DOHH2 (cell line): ENCODE results near the gene VPREB3.

Experiments
- H3F3A ChIP-seq: fragments of 200-600 bp; sonication (generic), shearing (Covaris generic); 2 replicates; pipeline ENCODE4 v1.6.0; 2016; ENCODE audit warnings: antibody characterized with exemption, mild to moderate bottlenecking; ENCODE audit not compliant: control insufficient read depth, insufficient read depth
- H3K27ac ChIP-seq: fragments of 200-600 bp; sonication (generic); 2 replicates; pipeline ENCODE4 v1.5.1; 2014; ENCODE audit warnings: low read depth, mild to moderate bottlenecking, low read length, moderate library complexity
- H3K27me3 ChIP-seq: fragments of 200-600 bp; sonication (generic); 2 replicates; pipeline ENCODE4 v1.6.1; 2014; ENCODE audit warnings: mild to moderate bottlenecking, low read length, mixed read lengths; ENCODE audit not compliant: control insufficient read depth
- H3K36me3 ChIP-seq: fragments of 200-600 bp; sonication (generic); 2 replicates; pipeline ENCODE4 v1.6.1; 2014; ENCODE audit warnings: mild to moderate bottlenecking, low read length, moderate library complexity, mixed read lengths; ENCODE audit not compliant: control insufficient read depth
- H3K4me1 ChIP-seq: fragments of 200-600 bp; sonication (generic); 2 replicates; pipeline ENCODE4 v1.6.1; 2014; ENCODE audit warnings: mild to moderate bottlenecking, low read length, mixed read lengths; ENCODE audit not compliant: control insufficient read depth
- H3K4me2 ChIP-seq: fragments of 200-600 bp; sonication (generic); 2 replicates; pipeline ENCODE4 v1.6.0; 2014; ENCODE audit warnings: mild to moderate bottlenecking, low read length, moderate library complexity
- H3K4me3 ChIP-seq: fragments of 200-600 bp; sonication (generic); 2 replicates; pipeline ENCODE4 v1.5.1; 2014; ENCODE audit warnings: mild to moderate bottlenecking, low read length, mixed read lengths
- H3K79me2 ChIP-seq: fragments of 200-600 bp; sonication (generic); 2 replicates; pipeline ENCODE4 v1.6.1; 2014; ENCODE audit warnings: mild to moderate bottlenecking, low read length, mixed read lengths; ENCODE audit not compliant: control insufficient read depth
- H3K9me2 ChIP-seq: fragments of 200-600 bp; sonication (generic); replicated peaks from 2 replicates; pipeline ENCODE4 v1.6.1; 2014; ENCODE audit warnings: mild to moderate bottlenecking, low read length, mixed read lengths; ENCODE audit not compliant: control insufficient read depth
- H3K9me3 ChIP-seq: fragments of 200-600 bp; sonication (generic); 2 replicates; pipeline ENCODE4 v1.6.1; 2014; ENCODE audit warnings: antibody characterized with exemption, low read length, mixed read lengths; ENCODE audit not compliant: control insufficient read depth, insufficient read depth
- H4K20me1 ChIP-seq: fragments of 200-600 bp; sonication (generic); 2 replicates; pipeline ENCODE4 v1.6.0; 2014; ENCODE audit warnings: low read depth, mild to moderate bottlenecking, antibody characterized with exemption, low read length, moderate library complexity; ENCODE audit not compliant: control insufficient read depth, insufficient read depth
- CTCF ChIP-seq: fragments of 200-600 bp; sonication (generic); IDR thresholded peaks from one replicate; pipeline ENCODE4 v1.5.1; 2014; ENCODE audit warnings: antibody characterized with exemption, mild to moderate bottlenecking, low read depth, low read length; ENCODE audit not compliant: poor library complexity, severe bottlenecking
- EZH2phosphoT487 ChIP-seq: fragments of 200-600 bp; sonication (generic); IDR thresholded peaks from 2 replicates; pipeline ENCODE4 v1.6.1; 2017; ENCODE audit warnings: borderline replicate concordance, mild to moderate bottlenecking, antibody characterized with exemption, low read length, moderate library complexity, mixed read lengths

Gene VPREB3

GRCh38 chr22:23704829-23705228 is 49.4 kb downstream of the VPREB3 start:
- Histone ChIP-seq H3K9me3 (no peaks in the 10 kb centered on the region), H3K9me2 (no peaks in the 10 kb centered on the region), H3K27me3 (no peaks in the 10 kb centered on the region), H3K4me2 (no peak overlapping the region), H3K27ac (no peak overlapping the region), H3K4me1 (no peaks in the 10 kb centered on the region), H4K20me1 (peaks cover 5% of the 10 kb centered on the region; the same call in 1 of the 2 replicates), H3K36me3 (peaks cover 99% of the 10 kb centered on the region), H3F3A (no peaks in the 10 kb centered on the region), H3K4me3 (no peak overlapping the region), H3K79me2 (peaks cover 53% of the 10 kb centered on the region)
- no peak for TF ChIP-seq EZH2phosphoT487
- TF ChIP-seq CTCF = no peak

- Histone ChIP-seq H3K4me2 (no peak overlapping the region), H3K79me2 (peaks cover 53% of the 10 kb centered on the region), H3K36me3 (peaks cover 99% of the 10 kb centered on the region)
Measured at GRCh38 chr22:23704062-23704461, 50.2 kb downstream of the VPREB3 start.

More at GRCh38 chr22:23704062-23704461, 50.2 kb downstream of the VPREB3 start:
- TF ChIP-seq EZH2phosphoT487 (no peak), CTCF (no peak)
- Histone ChIP-seq H3K27ac (no peak overlapping the region), H3F3A (no peaks in the 10 kb centered on the region; the same call in 1 of the 2 replicates), H3K4me1 (no peaks in the 10 kb centered on the region), H3K9me3 (no peaks in the 10 kb centered on the region), H3K27me3 (no peaks in the 10 kb centered on the region), H3K4me3 (no peak overlapping the region), H4K20me1 (peaks cover 5% of the 10 kb centered on the region; the same call in 1 of the 2 replicates), H3K9me2 (no peaks in the 10 kb centered on the region)
